Psoas muscle (tissue), 8 donors: Measurements from ENCODE around the gene PI4KA. TPM values are rescaled to one million over a fixed set of nuclear protein-coding genes. Genes with fewer than 3 reads are reported as not detected.

Experiments
- ATAC-seq, 4 donors: fragments of 200-7000 bp; cut with Tn5 transposase; one replicate each; pipeline ENCODE4 v1.9.1; 2020; ENCODE audit warnings: moderate library complexity in 3 of 4, mild to moderate bottlenecking in 2 of 4
- DNase-seq, 2 donors: peaks; one replicate each; pipeline ENCODE4 v3.0.0-alpha.2; 2020
- H3K27ac ChIP-seq: fragments of 200-600 bp; one replicate; pipeline ENCODE4 v1.8.0; 2022
- H3K27me3 ChIP-seq, 3 donors: fragments of 200-600 bp in 1 of 3; one replicate each; pipeline versions ENCODE4 v1.6.1 to v1.8.0; 2013 to 2022; ENCODE audit warnings: low read length in 2 of 3, mild to moderate bottlenecking in 2 of 3, moderate library complexity in 1 of 3; ENCODE audit not compliant: insufficient read depth in 3 of 3
- H3K36me3 ChIP-seq, 2 donors: fragments of 200-600 bp in 1 of 2; one replicate each; pipeline versions ENCODE4 v1.6.1 to v1.8.0; 2013 to 2022; ENCODE audit warnings: low read depth in 1 of 2, mild to moderate bottlenecking in 1 of 2, moderate library complexity in 1 of 2; ENCODE audit not compliant: insufficient read depth in 1 of 2
- H3K4me1 ChIP-seq: fragments of 200-600 bp; one replicate; pipeline ENCODE4 v1.8.0; 2022
- H3K4me3 ChIP-seq: fragments of 200-600 bp; one replicate; pipeline ENCODE4 v1.8.0; 2022; ENCODE audit warnings: mild to moderate bottlenecking
- H3K9me3 ChIP-seq: fragments of 200-600 bp; one replicate; pipeline ENCODE4 v1.8.0; 2022
- CTCF ChIP-seq: fragments of 200-600 bp; IDR thresholded peaks from one replicate; pipeline ENCODE4 v1.8.0; 2022; ENCODE audit warnings: antibody characterized with exemption
- WGBS, 3 donors: extraction: QIAGEN DNeasy Blood & Tissue Kit; methylation state at CpG; one replicate each; pipeline versions ENCODE4 v1.1.6 to v1.1.7; 2013; 5-methylcytosine and 5-hydroxymethylcytosine counted together
- intact Hi-C, 2 donors: fragments of 100-400 bp; cut with DNase I; formaldehyde crosslinking; loops; one replicate each; pipeline versions ENCODE4 v1.11.0 to v1.14.2; 2022
- polyA plus RNA-seq, 3 donors: library from polyadenylated mRNA; stranded (reverse); fragments of 200-250 nt; gene quantifications; one replicate each; pipeline ENCODE4 v1.2.3, GENCODE V29; 2013
- total RNA-seq, 4 donors: library from RNA; stranded (reverse); fragmentation: NEBNext Ultra II Directional in 2 of 4; extraction: Animal tissue kit (Norgen Biotek cat#: 25700) in 2 of 4; gene quantifications; one replicate each; pipeline versions ENCODE4 v1.2.1 to v1.2.4, GENCODE V29; 2021 to 2023
- donor health status: healthy with polysubstance abuse.
- donor health status: DM: no; HTN: no; CAD: no; lungs with moderate emphysema.
- donor health status: Bipolar disorder and iron deficiency.
- donor health status: healthy.
- donor health status: DM: yes; HTN: yes; CAD: no.
- donor health status: DM: no; HTN: no; CAD: no.
- donor health status: DM: no; HTN: no; CAD: no.
- donor health status: DM: yes; HTN: yes; CAD: no.

PI4KA gene
- total and polyA plus RNA-seq, 7 donors: 22.7 to 52.6 (median 41.0) TPM

- intact Hi-C loops: no loop called here
- Histone ChIP-seq H3K4me3 (no peak overlapping the region), H3K4me1 (peaks cover 13% of the 10 kb centered on the region), H3K27ac (no peak overlapping the region), H3K9me3 (no peaks in the 10 kb centered on the region), H3K36me3 (peaks cover 0 to 57% of the 10 kb centered on the region in 2 donors), H3K27me3 (no peaks in the 10 kb centered on the region)
- no peak for DNase-seq
- WGBS, 3 donors: 95 to 98% (median 97%) methylated on average over 10 of the region's 10 CpGs
- no peak for ATAC-seq
- no peak for TF ChIP-seq CTCF
These were observed 105.7 kb downstream of the PI4KA start for GRCh38 chr22:20752873-20753272.

GRCh38 chr22:20752104-20752741, 106.4 kb downstream of the PI4KA start:
- 89 to 94% (median 92%) methylated on average over 7 of the region's 7 CpGs for WGBS, 3 donors
- no peak for TF ChIP-seq CTCF
- H3K36me3 ChIP-seq: peaks cover 0 to 59% of the 10 kb centered on the region in 2 donors
- ATAC-seq (no peak), DNase-seq (no peak)
- H3K4me1 ChIP-seq: peaks cover 13% of the 10 kb centered on the region
- intact Hi-C loops: no loop called here
- no peaks in the 10 kb centered on the region for H3K27me3 ChIP-seq
- no peak overlapping the region for H3K27ac ChIP-seq
- H3K4me3 ChIP-seq: no peak overlapping the region
- no peaks in the 10 kb centered on the region for H3K9me3 ChIP-seq

- no peak for DNase-seq
These were observed 107.3 kb downstream of the PI4KA start for GRCh38 chr22:20751185-20751851.

GRCh38 chr22:20750461-20751184, 108.0 kb downstream of the PI4KA start:
- H3K27me3 ChIP-seq: no peaks in the 10 kb centered on the region
- peak; percentile 82 to 89 for DNase-seq
- H3K4me3 ChIP-seq: no peak overlapping the region
- H3K4me1 ChIP-seq: peaks cover 13% of the 10 kb centered on the region
- peak overlapping the region; percentile 62 for H3K27ac ChIP-seq
- intact Hi-C loops: no loop called here
- no peaks in the 10 kb centered on the region for H3K9me3 ChIP-seq
- H3K36me3 ChIP-seq: peaks cover 0 to 69% of the 10 kb centered on the region in 2 donors
- no peak for TF ChIP-seq CTCF
- WGBS, 3 donors: 36 to 49% (median 40%) methylated on average over 9 of the region's 9 CpGs
- ATAC-seq: peak; percentile 93 to 98 (median 98)

More at GRCh38 chr22:20751185-20751851, 107.3 kb downstream of the PI4KA start:
- TF ChIP-seq CTCF: no peak
- Histone ChIP-seq H3K27me3 (no peaks in the 10 kb centered on the region), H3K36me3 (peaks cover 0 to 68% of the 10 kb centered on the region in 2 donors), H3K4me3 (no peak overlapping the region), H3K4me1 (peaks cover 13% of the 10 kb centered on the region), H3K27ac (peak overlapping the region; percentile 62), H3K9me3 (no peaks in the 10 kb centered on the region)
- peak in 3 of 4 donors; percentile 5 to 10 (median 9) for ATAC-seq
- 90 to 94% (median 93%) methylated on average over 18 of the region's 18 CpGs for WGBS, 3 donors
- intact Hi-C loops: no loop called here
